Stimulated activated CD4-positive, alpha-beta T cell treated with anti-CD3 and anti-CD28 coated beads, TNF-alpha, amount 100 ng/mL, for 24 hours (primary cell): ENCODE data around the gene CFAP20DC.
"Not testable (repeated sequence)": the region's sequence is repeated elsewhere in the genome, so short reads cannot be mapped to it uniquely, and the experiment has no call there.

ENCODE experiments used
- DNase-seq, 3 experiments: peaks; one replicate each; pipeline ENCODE4 v3.0.0-alpha.2; 2020; ENCODE audit warnings: low read depth in 3 of 3

CFAP20DC gene

DNA sequence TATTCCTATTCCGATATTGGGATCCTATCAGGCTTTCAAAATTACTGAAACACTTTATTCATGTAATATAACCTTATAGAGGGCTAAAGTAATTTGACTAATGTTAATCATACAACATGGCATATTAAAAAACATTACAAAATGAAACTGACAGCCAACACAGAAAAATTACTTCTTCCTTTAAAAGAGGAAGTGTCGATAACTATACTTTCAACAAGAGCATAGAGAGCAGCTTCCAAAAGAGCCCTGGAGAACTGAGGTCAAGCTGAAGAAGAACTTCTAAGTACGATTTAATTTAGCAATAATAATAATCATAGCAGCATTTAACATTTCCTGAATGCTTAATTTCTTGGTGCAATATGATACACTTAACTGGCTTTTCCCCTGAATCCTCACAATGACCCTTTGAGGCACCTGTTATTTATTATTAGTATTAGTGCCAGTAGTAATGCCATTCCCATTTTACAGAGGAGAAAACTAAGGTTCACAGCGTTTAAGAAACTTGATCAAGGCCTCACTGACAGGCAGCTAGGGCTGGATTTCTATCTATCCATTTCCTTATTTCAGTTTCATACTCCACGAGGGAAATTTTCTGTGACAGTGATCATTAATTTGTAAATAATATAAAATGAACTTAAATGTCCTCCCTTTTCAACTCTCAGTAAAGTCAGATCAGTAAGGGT, 181.6 kb downstream of the CFAP20DC start:
- DNase-seq = no peak

- no peak for DNase-seq
Observed at GRCh38 chr3:58867621-58868020, 182.2 kb downstream of the CFAP20DC start.

DNA sequence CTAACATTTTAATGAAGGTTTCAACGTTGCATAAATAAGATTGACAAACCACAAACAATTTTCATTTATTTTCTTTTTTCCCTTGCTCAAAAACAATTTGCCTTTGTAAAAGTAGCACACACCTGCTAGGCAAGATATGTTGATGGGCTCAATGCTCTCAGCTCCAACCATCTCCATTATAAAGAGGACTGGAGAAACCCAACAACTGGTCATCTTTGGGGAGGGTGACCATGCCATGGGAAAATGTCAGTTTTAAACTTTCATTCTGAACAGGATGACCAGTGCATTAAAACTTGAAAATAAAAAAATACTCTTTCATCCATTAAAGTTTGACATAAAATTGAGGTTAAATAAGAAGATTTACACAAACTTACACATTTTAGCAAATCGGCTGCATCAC, 183.7 kb downstream of the CFAP20DC start:
- DNase-seq = no peak

DNA sequence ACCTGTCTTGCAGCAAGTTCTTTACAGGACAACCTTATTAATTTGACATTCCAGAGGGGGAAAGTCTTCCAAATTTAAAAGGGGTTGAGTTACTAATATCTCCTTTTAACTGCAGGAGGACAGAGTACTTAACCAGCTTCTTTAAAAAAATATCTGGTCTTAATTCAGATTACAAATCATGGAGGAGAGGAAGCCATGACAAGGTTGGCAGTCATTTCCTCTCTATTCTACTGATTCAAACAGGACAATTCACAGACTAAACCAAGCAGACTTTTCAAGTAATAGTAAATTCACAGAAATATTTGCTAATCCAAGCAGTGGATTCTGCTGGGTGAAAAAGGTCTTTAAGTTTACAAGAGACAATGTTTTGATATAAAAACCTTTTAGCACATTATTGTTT, 185.3 kb downstream of the CFAP20DC start:
- DNase-seq = no peak

GRCh38 chr3:58863206-58863605, 186.6 kb downstream of the CFAP20DC start:
- DNase-seq = no peak

GRCh38 chr3:58861551-58861950, 188.3 kb downstream of the CFAP20DC start:
- no peak for DNase-seq

- DNase-seq = no peak
Observed at GRCh38 chr3:58858126-58858525, 191.7 kb downstream of the CFAP20DC start.

GRCh38 chr3:58857402-58857801, 192.4 kb downstream of the CFAP20DC start:
- DNase-seq = no peak

DNA sequence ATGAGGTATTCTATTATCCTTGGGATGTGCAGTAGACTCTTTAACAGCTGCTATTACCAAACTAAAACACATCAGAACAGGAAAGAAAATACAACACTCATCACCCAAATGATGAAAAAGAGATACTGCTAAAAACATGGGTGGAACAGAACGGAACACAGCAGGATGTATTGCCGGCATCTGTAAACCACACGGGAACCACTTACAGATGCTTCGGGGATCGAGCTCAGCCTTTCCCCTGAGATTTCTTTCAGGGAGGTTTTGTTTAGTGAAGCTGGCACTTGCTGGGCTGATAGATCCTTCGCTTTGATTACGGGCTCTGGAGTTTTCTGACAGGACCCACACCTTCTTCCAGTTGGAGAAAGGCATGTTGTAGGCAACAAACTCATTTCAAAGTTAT, 201.0 kb downstream of the CFAP20DC start:
- DNase-seq = no peak

GRCh38 chr3:58842050-58842747, 207.6 kb downstream of the CFAP20DC start:
- not testable (repeated sequence) for DNase-seq

GRCh38 chr3:58840949-58841348, 208.9 kb downstream of the CFAP20DC start:
- no peak for DNase-seq

DNA sequence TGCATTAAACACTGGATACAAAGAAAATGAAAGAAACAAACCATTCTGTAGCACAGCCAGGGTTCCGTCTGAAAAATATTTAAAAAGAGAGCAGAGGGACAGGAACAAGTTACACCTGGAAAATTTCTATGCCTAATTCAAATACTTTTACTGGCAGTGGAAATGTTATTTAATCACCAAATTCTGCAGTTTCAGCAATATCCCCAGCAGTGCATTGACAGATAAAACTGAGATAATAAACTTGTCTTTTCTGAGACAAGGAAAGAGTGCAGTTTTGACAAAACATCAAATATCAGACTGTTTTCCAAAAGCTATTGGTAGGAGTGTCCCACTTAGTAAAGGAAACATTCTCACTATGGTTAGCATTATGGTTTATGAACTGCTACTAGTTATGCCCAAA, 209.9 kb downstream of the CFAP20DC start:
- DNase-seq = no peak

DNA sequence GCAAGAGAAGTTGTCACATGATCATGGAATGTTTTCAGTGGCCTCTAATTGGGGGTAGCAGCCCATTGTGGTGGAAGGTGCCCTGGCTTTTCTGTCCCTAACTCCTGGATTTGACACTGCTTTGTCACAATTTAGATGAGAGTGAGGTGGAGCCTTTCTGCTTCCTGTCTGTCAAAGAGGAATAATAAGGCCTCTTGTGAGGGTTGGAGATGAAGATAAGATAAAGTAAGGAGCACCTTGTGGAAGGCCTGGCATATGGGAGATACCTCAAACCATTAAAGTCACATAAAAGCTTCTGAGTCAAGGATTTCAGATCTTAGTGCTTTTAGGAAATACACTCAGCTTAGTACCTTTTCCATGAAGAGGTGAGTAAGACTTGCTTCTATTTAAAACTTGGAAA, 210.6 kb downstream of the CFAP20DC start:
- no peak for DNase-seq

GRCh38 chr3:58837856-58838255, 212.0 kb downstream of the CFAP20DC start:
- no peak for DNase-seq

GRCh38 chr3:58837141-58837843, 212.5 kb downstream of the CFAP20DC start:
- no peak for DNase-seq

GRCh38 chr3:58835086-58835485, 214.7 kb downstream of the CFAP20DC start:
- DNase-seq = no peak

GRCh38 chr3:58833491-58833890, 216.3 kb downstream of the CFAP20DC start:
- DNase-seq = no peak

GRCh38 chr3:58829321-58830000, 220.4 kb downstream of the CFAP20DC start:
- DNase-seq = no peak

DNA sequence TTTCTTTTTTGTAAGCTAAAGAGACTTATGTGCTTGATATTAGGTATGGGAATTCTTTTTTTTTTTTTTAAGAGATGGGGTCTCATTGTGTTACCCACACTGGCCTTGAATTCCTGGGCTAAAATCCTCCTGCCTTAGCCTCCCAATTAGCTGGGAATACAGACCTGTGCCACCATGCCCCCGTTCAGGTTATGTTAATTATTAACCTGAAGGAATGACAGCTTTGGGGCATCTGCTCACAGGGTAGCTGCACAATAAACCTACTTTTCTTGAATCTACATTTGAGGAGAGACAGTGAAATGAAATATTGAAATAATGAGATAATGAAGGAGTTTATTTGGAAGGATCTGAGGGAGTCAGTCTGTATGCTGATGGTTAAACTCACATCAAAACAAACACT, 225.0 kb downstream of the CFAP20DC start:
- no peak for DNase-seq

GRCh38 chr3:58824285-58824684, 225.5 kb downstream of the CFAP20DC start:
- peak in 1 of 3 experiments; percentile 16 for DNase-seq

DNA sequence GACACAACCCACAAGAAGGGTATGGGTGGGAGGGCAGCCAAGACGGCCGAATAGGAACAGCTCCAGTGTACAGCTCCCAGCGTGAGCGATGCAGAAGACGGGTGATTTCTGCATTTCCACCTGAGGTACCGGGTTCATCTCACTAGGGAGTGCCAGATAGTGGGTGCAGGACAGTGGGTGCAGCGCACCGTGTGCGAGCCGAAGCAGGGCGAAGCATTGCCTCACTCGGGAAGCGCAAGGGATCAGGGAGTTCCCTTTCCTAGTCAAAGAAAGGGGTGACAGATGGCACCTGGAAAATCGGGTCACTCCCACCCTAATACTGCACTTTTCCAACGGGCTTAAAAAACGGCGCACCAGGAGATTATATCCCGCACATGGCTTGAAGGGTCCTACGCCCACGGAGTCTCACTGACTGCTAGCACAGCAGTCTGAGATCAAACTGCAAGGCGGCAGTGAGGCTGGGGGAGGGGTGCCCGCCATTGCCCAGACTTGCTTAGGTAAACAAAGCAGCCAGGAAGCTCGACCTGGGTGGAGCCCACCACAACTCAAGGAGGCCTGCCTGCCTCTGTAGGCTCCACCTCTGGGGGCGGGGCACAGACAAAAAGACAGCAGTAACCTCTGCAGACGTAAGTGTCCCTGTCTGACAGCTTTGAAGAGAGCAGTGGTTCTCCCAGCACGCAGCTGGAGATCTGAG, 243.1 kb downstream of the CFAP20DC start:
- not testable (repeated sequence) for DNase-seq

- no peak for DNase-seq
Observed at GRCh38 chr3:58804914-58805313, 244.9 kb downstream of the CFAP20DC start.
